ENCODE measurements around the gene LRRC53. TPM values are rescaled to one million over a fixed set of nuclear protein-coding genes. Genes with fewer than 3 reads are reported as not detected.

LRRC53 gene
- total RNA-seq, 1 experiment from 2014 or later = not detected

DNA sequence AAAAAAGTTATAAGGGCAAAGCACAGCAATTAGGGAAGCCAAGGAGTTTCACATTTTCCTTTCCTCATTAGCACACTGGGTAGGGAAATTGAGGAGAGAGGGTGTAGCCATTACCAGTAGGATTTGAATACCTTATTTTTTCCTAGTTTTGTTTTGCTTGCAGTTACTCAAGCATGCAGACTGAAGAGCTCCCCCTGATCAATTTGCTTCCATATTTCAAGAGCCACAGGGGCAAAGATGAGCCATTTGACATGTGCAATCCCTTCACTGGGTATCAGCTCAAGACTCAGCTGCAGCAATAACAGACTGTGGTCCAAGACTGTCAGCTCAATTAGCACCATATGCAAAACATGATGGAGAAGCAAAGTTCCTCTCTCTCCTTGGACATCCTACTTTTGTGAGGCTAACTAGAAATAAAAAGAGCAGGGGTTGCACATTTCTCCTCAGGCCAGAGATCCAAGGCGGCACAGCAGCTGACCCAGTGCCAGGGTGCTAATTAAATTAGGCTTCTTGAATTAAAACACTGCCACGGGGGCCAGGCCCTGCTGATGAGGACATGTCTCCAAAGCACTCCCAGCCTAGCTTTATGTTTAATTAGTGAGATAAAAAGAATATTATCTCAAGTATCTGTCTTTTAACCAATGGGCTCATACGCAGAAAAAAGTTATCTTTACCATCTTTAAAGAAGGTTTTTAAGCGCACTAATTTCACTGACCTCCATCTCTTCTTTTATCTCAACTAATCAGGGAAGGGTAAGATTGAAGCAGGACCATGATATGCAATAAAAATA, 36.7 kb upstream of the LRRC53 start:
- H3K4me1 Mint-ChIP-seq = no peaks in the 10 kb centered on the region
- DNase-seq (ENCODE audit: low spot score) (no peak), ATAC-seq (no peak)
- ChIA-PET POLR2A (no interaction called here), CTCF (no interaction called here)
- H3K36me3 Mint-ChIP-seq = no peaks in the 10 kb centered on the region
- H3K9me3 Mint-ChIP-seq = no peaks in the 10 kb centered on the region
- TF ChIP-seq ZNF263 (CRISPR knock-in tag; IDR thresholded peaks at IDR 0.05; ENCODE audit: low read depth) (no peak), PRRX2 (CRISPR knock-in tag; IDR thresholded peaks at IDR 0.05) (no peak), SMAD3 (CRISPR knock-in tag; IDR thresholded peaks at IDR 0.05; ENCODE audit: borderline replicate concordance) (no peak), JAZF1 (CRISPR knock-in tag; IDR thresholded peaks at IDR 0.05) (no peak), FOXJ3 (CRISPR knock-in tag; IDR thresholded peaks at IDR 0.05; ENCODE audit: borderline replicate concordance) (no peak), ZNF317 (CRISPR knock-in tag; IDR thresholded peaks at IDR 0.05; ENCODE audit: borderline replicate concordance, low read depth) (no peak), GTF2I (CRISPR knock-in tag; conservative IDR thresholded peaks at IDR 0.05) (no peak), SP1 (CRISPR knock-in tag; conservative IDR thresholded peaks at IDR 0.05) (no peak), ETV6 (CRISPR knock-in tag; IDR thresholded peaks at IDR 0.05) (no peak), ELF4 (CRISPR knock-in tag; IDR thresholded peaks at IDR 0.05; ENCODE audit: low read depth) (no peak), ZNF138 (CRISPR knock-in tag; conservative IDR thresholded peaks at IDR 0.05) (no peak), GRHL2 (CRISPR knock-in tag; IDR thresholded peaks at IDR 0.05; ENCODE audit: insufficient replicate concordance, severe bottlenecking) (no peak), RORB (CRISPR knock-in tag; IDR thresholded peaks at IDR 0.05) (no peak), FOXP1 (CRISPR knock-in tag; IDR thresholded peaks at IDR 0.05; ENCODE audit: borderline replicate concordance) (no peak)
- TF ChIP-seq, protein P1, sequence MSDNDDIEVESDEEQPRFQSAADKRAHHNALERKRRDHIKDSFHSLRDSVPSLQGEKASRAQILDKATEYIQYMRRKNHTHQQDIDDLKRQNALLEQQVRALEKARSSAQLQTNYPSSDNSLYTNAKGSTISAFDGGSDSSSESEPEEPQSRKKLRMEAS (CRISPR knock-in tag; IDR thresholded peaks at IDR 0.05) = no peak
- TF ChIP-seq, protein P2, sequence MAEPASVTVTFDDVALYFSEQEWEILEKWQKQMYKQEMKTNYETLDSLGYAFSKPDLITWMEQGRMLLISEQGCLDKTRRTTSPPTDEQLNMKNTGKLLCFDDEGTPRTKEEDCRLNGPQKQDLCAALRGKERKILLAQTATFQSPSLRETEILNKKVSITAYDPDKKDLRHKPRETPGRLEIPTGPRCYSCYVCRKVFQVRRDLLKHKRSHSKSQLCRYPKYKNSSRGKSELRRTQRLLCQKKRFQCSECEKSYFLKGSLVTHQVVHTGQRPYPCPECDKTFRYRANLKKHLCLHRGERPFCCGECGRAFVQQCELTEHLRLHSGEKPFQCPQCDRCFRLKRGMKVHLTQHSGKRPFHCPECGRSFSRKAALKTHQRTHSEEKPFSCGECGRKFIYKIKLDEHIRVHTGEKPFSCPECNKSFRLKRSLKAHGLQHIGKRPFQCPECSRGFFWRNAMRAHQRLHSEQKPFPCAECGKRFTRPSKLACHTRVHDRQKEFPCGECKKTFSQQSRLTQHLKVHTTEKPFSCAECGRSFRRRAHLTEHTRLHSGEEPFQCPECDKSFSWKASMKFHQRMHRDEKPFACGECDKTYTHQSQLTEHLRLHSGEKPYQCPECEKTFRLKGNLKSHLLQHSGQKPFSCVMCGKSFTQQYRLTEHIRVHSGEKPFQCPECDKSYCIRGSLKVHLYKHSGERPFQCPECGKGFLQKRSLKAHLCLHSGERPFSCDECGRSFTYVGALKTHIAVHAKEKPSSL (CRISPR knock-in tag; conservative IDR thresholded peaks at IDR 0.05) = no peak
- TF ChIP-seq, protein P3, sequence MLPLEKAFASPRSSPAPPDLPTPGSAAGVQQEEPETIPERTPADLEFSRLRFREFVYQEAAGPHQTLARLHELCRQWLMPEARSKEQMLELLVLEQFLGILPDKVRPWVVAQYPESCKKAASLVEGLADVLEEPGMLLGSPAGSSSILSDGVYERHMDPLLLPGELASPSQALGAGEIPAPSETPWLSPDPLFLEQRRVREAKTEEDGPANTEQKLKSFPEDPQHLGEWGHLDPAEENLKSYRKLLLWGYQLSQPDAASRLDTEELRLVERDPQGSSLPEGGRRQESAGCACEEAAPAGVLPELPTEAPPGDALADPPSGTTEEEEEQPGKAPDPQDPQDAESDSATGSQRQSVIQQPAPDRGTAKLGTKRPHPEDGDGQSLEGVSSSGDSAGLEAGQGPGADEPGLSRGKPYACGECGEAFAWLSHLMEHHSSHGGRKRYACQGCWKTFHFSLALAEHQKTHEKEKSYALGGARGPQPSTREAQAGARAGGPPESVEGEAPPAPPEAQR (CRISPR knock-in tag; IDR thresholded peaks at IDR 0.05) = no peak
- TF ChIP-seq, protein P4, sequence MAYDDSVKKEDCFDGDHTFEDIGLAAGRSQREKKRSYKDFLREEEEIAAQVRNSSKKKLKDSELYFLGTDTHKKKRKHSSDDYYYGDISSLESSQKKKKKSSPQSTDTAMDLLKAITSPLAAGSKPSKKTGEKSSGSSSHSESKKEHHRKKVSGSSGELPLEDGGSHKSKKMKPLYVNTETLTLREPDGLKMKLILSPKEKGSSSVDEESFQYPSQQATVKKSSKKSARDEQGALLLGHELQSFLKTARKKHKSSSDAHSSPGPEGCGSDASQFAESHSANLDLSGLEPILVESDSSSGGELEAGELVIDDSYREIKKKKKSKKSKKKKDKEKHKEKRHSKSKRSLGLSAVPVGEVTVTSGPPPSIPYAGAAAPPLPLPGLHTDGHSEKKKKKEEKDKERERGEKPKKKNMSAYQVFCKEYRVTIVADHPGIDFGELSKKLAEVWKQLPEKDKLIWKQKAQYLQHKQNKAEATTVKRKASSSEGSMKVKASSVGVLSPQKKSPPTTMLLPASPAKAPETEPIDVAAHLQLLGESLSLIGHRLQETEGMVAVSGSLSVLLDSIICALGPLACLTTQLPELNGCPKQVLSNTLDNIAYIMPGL (CRISPR knock-in tag; IDR thresholded peaks at IDR 0.05) = no peak
- TF ChIP-seq, protein P5, sequence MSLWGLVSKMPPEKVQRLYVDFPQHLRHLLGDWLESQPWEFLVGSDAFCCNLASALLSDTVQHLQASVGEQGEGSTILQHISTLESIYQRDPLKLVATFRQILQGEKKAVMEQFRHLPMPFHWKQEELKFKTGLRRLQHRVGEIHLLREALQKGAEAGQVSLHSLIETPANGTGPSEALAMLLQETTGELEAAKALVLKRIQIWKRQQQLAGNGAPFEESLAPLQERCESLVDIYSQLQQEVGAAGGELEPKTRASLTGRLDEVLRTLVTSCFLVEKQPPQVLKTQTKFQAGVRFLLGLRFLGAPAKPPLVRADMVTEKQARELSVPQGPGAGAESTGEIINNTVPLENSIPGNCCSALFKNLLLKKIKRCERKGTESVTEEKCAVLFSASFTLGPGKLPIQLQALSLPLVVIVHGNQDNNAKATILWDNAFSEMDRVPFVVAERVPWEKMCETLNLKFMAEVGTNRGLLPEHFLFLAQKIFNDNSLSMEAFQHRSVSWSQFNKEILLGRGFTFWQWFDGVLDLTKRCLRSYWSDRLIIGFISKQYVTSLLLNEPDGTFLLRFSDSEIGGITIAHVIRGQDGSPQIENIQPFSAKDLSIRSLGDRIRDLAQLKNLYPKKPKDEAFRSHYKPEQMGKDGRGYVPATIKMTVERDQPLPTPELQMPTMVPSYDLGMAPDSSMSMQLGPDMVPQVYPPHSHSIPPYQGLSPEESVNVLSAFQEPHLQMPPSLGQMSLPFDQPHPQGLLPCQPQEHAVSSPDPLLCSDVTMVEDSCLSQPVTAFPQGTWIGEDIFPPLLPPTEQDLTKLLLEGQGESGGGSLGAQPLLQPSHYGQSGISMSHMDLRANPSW (CRISPR knock-in tag; conservative IDR thresholded peaks at IDR 0.05; ENCODE audit: low read depth) = no peak
- TF ChIP-seq, protein P6, sequence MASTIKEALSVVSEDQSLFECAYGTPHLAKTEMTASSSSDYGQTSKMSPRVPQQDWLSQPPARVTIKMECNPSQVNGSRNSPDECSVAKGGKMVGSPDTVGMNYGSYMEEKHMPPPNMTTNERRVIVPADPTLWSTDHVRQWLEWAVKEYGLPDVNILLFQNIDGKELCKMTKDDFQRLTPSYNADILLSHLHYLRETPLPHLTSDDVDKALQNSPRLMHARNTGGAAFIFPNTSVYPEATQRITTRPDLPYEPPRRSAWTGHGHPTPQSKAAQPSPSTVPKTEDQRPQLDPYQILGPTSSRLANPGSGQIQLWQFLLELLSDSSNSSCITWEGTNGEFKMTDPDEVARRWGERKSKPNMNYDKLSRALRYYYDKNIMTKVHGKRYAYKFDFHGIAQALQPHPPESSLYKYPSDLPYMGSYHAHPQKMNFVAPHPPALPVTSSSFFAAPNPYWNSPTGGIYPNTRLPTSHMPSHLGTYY (CRISPR knock-in tag; IDR thresholded peaks at IDR 0.05) = no peak
- no peak overlapping the region for H3K27ac Mint-ChIP-seq
- H3K4me3 Mint-ChIP-seq = no peak overlapping the region
- H3K27me3 Mint-ChIP-seq (ENCODE audit: low read depth) = no peaks in the 10 kb centered on the region; the same call in 1 of the 2 replicates

Measured in WTC11 (cell line).